Measurements from ENCODE around the gene ASAP3.
"Not testable (repeated sequence)": the region's sequence is repeated elsewhere in the genome, so short reads cannot be mapped to it uniquely, and the experiment has no call there.

ASAP3 gene

DNA sequence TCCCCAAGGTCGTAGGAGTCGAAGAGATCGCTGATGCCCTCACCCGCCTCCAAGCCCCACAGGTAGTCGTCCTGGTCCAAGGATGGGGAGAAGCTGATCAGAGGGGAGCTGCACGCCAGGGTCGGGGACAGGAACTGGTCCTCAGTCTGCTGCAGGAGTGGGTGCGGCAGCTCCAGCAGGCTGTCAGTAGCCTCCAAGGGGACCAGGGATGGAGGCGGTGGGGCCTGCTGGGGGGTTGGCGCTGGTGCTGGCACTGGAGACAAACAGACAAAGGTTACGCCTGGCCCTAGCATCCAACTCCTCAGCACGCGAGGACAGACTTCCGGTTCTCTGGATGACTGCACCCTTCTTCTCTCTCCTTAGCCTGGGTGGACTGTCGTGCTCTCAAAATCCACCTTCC is 25.9 kb upstream of the ASAP3 start:
- Histone ChIP-seq H3K9ac (no peak overlapping the region), H3K27ac (no peak overlapping the region), H2AFZ (ENCODE audit: low read depth) (no peak overlapping the region), H3K27me3 (ENCODE audit: insufficient read depth, low read depth) (no peaks in the 10 kb centered on the region), H3K36me3 (ENCODE audit: insufficient read depth) (peaks cover 2% of the 10 kb centered on the region; the same call in 1 of the 2 replicates), H3K4me2 (no peak overlapping the region), H3K4me3 (IDR thresholded peaks at IDR 0.05; ENCODE audit: insufficient read depth, low read depth, low read length) (no peak overlapping the region), H3K4me1 (ENCODE audit: low read depth, poor library complexity, severe bottlenecking) (no peaks in the 10 kb centered on the region), H3K79me2 (ENCODE audit: insufficient read depth, low read depth) (peaks cover 4% of the 10 kb centered on the region; the same call in 1 of the 2 replicates), H4K20me1 (ENCODE audit: insufficient read depth) (no peaks in the 10 kb centered on the region)
- TF ChIP-seq, protein P1, sequence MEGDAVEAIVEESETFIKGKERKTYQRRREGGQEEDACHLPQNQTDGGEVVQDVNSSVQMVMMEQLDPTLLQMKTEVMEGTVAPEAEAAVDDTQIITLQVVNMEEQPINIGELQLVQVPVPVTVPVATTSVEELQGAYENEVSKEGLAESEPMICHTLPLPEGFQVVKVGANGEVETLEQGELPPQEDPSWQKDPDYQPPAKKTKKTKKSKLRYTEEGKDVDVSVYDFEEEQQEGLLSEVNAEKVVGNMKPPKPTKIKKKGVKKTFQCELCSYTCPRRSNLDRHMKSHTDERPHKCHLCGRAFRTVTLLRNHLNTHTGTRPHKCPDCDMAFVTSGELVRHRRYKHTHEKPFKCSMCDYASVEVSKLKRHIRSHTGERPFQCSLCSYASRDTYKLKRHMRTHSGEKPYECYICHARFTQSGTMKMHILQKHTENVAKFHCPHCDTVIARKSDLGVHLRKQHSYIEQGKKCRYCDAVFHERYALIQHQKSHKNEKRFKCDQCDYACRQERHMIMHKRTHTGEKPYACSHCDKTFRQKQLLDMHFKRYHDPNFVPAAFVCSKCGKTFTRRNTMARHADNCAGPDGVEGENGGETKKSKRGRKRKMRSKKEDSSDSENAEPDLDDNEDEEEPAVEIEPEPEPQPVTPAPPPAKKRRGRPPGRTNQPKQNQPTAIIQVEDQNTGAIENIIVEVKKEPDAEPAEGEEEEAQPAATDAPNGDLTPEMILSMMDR (conservative IDR thresholded peaks at IDR 0.05; ENCODE audit: low read depth, low read length), result no peak

DNA sequence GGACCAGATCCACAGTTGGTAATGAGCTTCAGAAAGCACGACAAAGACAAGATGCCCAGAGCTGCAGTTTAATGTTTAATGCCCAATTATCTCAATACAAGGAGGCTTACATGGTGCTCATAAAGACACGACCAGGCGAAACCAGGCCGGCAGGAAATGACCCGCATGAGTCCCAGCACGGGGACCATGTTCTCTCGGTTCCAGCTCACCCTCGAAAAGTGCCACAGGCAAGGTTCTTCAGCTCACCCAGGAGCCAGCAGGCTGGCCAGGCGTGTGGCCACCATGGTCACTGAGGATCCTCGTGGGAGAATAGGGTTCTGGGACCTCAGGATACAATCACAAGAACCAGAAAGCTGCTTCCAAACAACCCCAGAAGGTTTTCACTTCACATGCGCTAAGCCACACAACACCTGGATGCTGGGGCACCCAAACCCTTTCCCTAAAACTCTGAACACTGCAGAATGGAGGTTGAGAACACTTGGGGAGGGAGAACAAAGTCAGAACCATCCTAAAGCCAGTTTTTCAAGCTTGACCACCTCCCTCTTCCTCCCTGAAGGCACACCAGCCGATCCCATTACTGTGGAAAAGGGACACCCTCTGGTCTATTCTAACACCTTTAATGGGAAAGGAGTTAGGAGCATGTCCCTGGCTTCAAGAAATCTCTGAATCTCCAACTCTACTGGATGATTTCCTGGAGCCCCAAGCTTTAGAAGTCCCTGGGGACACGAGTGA is 22.6 kb upstream of the ASAP3 start:
- Histone ChIP-seq H3K9ac (no peak overlapping the region), H3K4me2 (no peak overlapping the region), H2AFZ (ENCODE audit: low read depth) (no peak overlapping the region), H3K27me3 (ENCODE audit: insufficient read depth, low read depth) (no peaks in the 10 kb centered on the region), H3K27ac (no peak overlapping the region), H3K79me2 (ENCODE audit: insufficient read depth, low read depth) (no peaks in the 10 kb centered on the region; the same call in 1 of the 2 replicates), H3K4me1 (ENCODE audit: low read depth, poor library complexity, severe bottlenecking) (no peaks in the 10 kb centered on the region), H4K20me1 (ENCODE audit: insufficient read depth) (no peaks in the 10 kb centered on the region), H3K36me3 (ENCODE audit: insufficient read depth) (no peaks in the 10 kb centered on the region; the same call in 1 of the 2 replicates), H3K4me3 (IDR thresholded peaks at IDR 0.05; ENCODE audit: insufficient read depth, low read depth, low read length) (no peak overlapping the region)
- TF ChIP-seq, protein P1 (conservative IDR thresholded peaks at IDR 0.05; ENCODE audit: low read depth, low read length), result no peak

DNA sequence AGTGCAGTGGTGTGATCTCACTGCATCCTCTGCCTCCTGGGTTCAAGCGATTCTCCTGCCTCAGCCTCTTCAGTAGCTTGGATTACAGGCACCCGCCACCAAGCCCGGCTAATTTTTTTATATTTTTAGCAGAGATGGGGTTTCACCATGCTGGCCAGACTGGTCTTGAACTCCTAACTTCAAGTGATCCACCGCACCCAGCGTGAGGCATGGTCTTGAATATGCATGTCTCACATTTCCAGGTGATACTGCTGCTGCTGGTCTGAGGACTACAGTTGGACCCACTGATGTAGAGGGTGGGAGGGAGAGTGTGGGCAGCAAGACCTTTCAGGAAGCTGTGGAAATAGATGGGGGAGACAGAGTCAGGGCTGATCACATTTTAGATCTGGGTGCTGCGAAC is 21.9 kb upstream of the ASAP3 start:
- Histone ChIP-seq H3K27me3 (ENCODE audit: insufficient read depth, low read depth) (no peaks in the 10 kb centered on the region), H4K20me1 (ENCODE audit: insufficient read depth) (no peaks in the 10 kb centered on the region), H3K27ac (no peak overlapping the region), H3K4me2 (no peak overlapping the region), H3K79me2 (ENCODE audit: insufficient read depth, low read depth) (no peaks in the 10 kb centered on the region), H2AFZ (ENCODE audit: low read depth) (no peak overlapping the region), H3K4me1 (ENCODE audit: low read depth, poor library complexity, severe bottlenecking) (no peaks in the 10 kb centered on the region), H3K36me3 (ENCODE audit: insufficient read depth) (no peaks in the 10 kb centered on the region; the same call in 1 of the 2 replicates), H3K4me3 (IDR thresholded peaks at IDR 0.05; ENCODE audit: insufficient read depth, low read depth, low read length) (no peak overlapping the region), H3K9ac (no peak overlapping the region)
- TF ChIP-seq, protein P1 (conservative IDR thresholded peaks at IDR 0.05; ENCODE audit: low read depth, low read length), result no peak

DNA sequence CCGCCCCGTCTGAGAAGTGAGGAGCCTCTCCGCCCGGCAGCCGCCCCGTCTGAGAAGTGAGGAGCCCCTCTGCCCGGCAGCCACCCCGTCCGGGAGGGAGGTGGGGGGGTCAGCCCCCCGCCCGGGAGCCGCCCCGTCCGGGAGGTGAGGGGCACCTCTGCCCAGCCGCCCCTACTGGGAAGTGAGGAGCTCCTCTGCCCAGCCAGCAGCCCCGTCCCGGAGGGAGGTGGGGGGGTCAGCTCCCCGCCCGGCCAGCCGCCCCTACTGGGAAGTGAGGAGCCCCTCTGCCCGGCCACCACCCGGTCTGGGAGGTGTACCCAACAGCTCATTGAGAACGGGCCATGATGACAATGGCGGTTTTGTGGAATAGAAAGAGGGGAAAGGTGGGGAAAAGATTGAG is 20.2 kb upstream of the ASAP3 start:
- not testable (repeated sequence) for H3K27me3 ChIP-seq (ENCODE audit: insufficient read depth, low read depth)

DNA sequence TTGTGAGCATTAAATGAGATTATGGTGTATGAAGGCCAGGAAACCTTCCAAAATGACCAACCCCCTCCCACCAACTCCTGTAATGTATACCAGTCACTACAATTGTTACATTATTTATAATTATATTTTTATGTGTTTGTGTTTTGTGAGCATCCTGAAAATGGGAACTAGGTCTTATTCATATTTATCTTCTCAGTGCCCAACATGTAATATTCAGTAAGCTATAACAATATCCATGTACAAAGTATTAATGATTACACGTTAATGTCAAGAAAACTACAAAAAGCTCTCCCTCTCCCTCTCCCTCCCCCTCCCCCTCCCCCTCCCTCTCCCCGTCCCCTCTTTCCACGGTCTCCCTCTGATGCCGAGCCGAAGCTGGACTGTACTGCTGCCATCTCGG is 19.0 kb upstream of the ASAP3 start:
- Histone ChIP-seq H3K36me3 (ENCODE audit: insufficient read depth) (no peaks in the 10 kb centered on the region; the same call in 1 of the 2 replicates), H3K9ac (no peak overlapping the region), H3K4me3 (IDR thresholded peaks at IDR 0.05; ENCODE audit: insufficient read depth, low read depth, low read length) (no peak overlapping the region), H4K20me1 (ENCODE audit: insufficient read depth) (no peaks in the 10 kb centered on the region), H3K27me3 (ENCODE audit: insufficient read depth, low read depth) (no peaks in the 10 kb centered on the region), H3K27ac (no peak overlapping the region), H3K4me2 (no peak overlapping the region), H3K79me2 (ENCODE audit: insufficient read depth, low read depth) (no peaks in the 10 kb centered on the region), H3K4me1 (ENCODE audit: low read depth, poor library complexity, severe bottlenecking) (no peaks in the 10 kb centered on the region), H2AFZ (ENCODE audit: low read depth) (no peak overlapping the region)
- TF ChIP-seq, protein P1 (conservative IDR thresholded peaks at IDR 0.05; ENCODE audit: low read depth, low read length), result no peak

More for the DNA sequence above, 20.2 kb upstream of the ASAP3 start:
- H3K79me2 ChIP-seq (ENCODE audit: insufficient read depth, low read depth); H3K36me3 ChIP-seq (ENCODE audit: insufficient read depth); H4K20me1 ChIP-seq (ENCODE audit: insufficient read depth); H3K9ac ChIP-seq; H3K27ac ChIP-seq; H3K4me2 ChIP-seq; H3K4me1 ChIP-seq (ENCODE audit: low read depth, poor library complexity, severe bottlenecking); H2AFZ ChIP-seq (ENCODE audit: low read depth); H3K4me3 ChIP-seq (IDR thresholded peaks at IDR 0.05; ENCODE audit: insufficient read depth, low read depth, low read length): not testable (repeated sequence)

All from KMS-11 (cell line).